Progenitor cell of endocrine pancreas (in vitro differentiated cells): ENCODE results near the gene EXOC5. TPM values are rescaled to one million over a fixed set of nuclear protein-coding genes. Genes with fewer than 3 reads are reported as not detected.

Experiments
- DNase-seq: peaks from one replicate; pipeline ENCODE4 v3.0.0; 2021; ENCODE audit warnings: low spot score; ENCODE audit not compliant: unreplicated experiment
- H3K27ac Mint-ChIP-seq: 2 replicates; pipeline ENCODE4 v1.8.0; 2021; ENCODE audit warnings: mild to moderate bottlenecking, moderate library complexity, mixed read lengths
- H3K27me3 Mint-ChIP-seq: 2 replicates; pipeline ENCODE4 v1.8.0; 2021; ENCODE audit warnings: mixed read lengths
- H3K36me3 Mint-ChIP-seq: 2 replicates; pipeline ENCODE4 v1.8.0; 2022; ENCODE audit warnings: mixed read lengths; ENCODE audit not compliant: insufficient read depth
- H3K4me1 Mint-ChIP-seq: 2 replicates; pipeline ENCODE4 v1.8.0; 2021; ENCODE audit warnings: low read depth, mixed read lengths
- H3K4me3 Mint-ChIP-seq: 2 replicates; pipeline ENCODE4 v1.8.0; 2021; ENCODE audit warnings: low read depth, mild to moderate bottlenecking, moderate library complexity, mixed read lengths
- H3K9me3 Mint-ChIP-seq: 2 replicates; pipeline ENCODE4 v1.8.0; 2021; ENCODE audit warnings: low read depth, mixed read lengths
- CTCF ChIP-seq: fragments of 200-600 bp; sonication (generic); IDR thresholded peaks from one replicate; pipeline ENCODE4 v1.5.0; 2021; ENCODE audit warnings: antibody characterized with exemption, mild to moderate bottlenecking; ENCODE audit not compliant: unreplicated experiment
- total RNA-seq: library from RNA; stranded (reverse); gene quantifications from 2 replicates; pipeline ENCODE4 v1.2.1, GENCODE V29; 2021

EXOC5 gene
- total RNA-seq, 1 donor from 2014 or later = 88.8 TPM

DNA sequence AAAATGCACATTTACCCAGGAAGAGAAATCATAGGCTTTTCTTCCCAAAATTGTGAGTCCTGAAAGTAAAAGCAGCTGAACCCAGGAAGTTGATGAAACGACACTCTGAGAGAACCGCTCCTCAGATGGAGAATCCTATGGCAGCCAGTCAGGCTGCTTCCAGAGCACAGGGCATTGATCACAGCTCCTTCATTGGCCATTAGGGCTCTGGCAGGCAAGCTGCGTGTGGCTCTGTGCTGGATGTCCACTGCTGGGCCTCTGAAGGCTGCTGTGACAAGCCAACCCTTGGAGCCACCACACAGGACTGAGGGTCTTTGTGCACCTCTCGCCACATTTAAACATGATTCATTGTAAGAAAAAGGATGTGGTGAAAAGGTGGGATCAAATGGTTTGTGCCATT, 89.4 kb downstream of the EXOC5 start:
- H3K27ac Mint-ChIP-seq = no peak overlapping the region
- H3K4me3 Mint-ChIP-seq = no peak overlapping the region
- DNase-seq = no peak
- no peaks in the 10 kb centered on the region for H3K4me1 Mint-ChIP-seq
- peaks cover 28% of the 10 kb centered on the region for H3K27me3 Mint-ChIP-seq
- H3K36me3 Mint-ChIP-seq = no peaks in the 10 kb centered on the region
- no peaks in the 10 kb centered on the region for H3K9me3 Mint-ChIP-seq
- no peak for TF ChIP-seq CTCF

DNA sequence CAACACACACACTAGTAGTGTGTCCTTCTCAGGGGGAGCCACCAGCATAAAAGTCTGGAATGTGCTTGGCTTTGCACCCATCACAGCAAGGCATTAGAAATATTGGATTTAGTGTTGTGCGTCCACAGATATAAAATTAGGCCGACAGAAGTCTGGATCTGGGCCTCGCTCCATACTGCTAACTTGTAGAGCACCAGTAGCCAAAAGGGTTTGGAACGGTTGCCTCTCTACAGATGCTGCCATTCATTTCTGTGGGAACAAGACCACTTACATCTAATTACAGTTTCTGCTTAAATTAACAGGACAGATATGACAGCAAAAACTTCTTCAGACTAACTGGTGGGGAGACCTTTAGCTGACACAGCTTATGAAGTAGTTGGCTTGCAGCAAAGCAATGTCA, 94.2 kb downstream of the EXOC5 start:
- Mint-ChIP-seq H3K9me3 (no peaks in the 10 kb centered on the region), H3K4me1 (no peaks in the 10 kb centered on the region), H3K4me3 (no peak overlapping the region), H3K27ac (no peak overlapping the region), H3K36me3 (no peaks in the 10 kb centered on the region), H3K27me3 (peaks cover 15% of the 10 kb centered on the region)
- DNase-seq = no peak
- TF ChIP-seq CTCF = no peak

DNA sequence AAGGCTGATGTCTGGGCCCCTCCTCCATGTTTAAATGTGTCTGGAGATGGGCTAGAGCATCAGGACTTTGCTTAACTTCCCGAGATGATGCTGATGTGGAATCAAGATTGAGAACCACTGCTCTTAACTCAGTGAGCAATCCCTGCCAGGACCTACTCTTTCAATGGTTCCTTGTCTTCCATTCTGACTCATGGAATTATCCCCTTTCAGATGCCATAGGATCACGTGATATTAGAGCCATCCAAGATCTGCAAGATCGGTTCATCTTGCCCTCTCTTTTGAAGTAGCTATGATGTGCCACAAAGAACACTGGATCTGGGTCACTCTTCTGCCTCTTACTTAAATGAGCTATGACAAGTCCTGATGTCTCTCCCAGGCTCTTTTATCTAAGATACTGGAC, 96.8 kb downstream of the EXOC5 start:
- no peak overlapping the region for H3K4me3 Mint-ChIP-seq
- H3K4me1 Mint-ChIP-seq = no peaks in the 10 kb centered on the region
- H3K27ac Mint-ChIP-seq = no peak overlapping the region
- no peaks in the 10 kb centered on the region for H3K36me3 Mint-ChIP-seq
- H3K27me3 Mint-ChIP-seq = peaks cover 6% of the 10 kb centered on the region
- no peak for DNase-seq
- no peaks in the 10 kb centered on the region for H3K9me3 Mint-ChIP-seq
- no peak for TF ChIP-seq CTCF

DNA sequence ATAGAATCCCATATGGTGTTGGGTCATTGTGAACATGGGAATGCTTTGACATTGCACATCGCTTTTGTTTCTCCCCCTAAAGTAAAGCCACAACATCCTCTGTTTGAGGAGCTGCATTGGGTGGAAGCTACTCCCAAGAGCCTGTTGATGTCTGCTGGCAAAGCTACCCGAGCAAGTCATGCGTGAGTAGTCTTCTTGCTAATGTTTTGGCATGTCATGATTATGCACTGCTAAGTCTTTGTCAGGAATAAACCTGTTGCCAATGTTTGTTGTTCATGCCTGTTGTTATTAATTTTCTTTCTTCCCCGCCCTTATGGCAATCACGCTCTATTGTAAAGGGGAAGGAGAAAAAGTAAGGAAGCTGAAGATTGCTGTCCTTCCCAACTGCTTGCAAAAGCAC, 97.3 kb downstream of the EXOC5 start:
- DNase-seq = no peak
- no peak for TF ChIP-seq CTCF
- Mint-ChIP-seq H3K36me3 (no peaks in the 10 kb centered on the region), H3K27ac (no peak overlapping the region), H3K9me3 (no peaks in the 10 kb centered on the region), H3K4me1 (no peaks in the 10 kb centered on the region), H3K4me3 (no peak overlapping the region), H3K27me3 (peaks cover 6% of the 10 kb centered on the region)

- no peak overlapping the region for H3K4me3 Mint-ChIP-seq
- no peaks in the 10 kb centered on the region for H3K36me3 Mint-ChIP-seq
- no peaks in the 10 kb centered on the region for H3K4me1 Mint-ChIP-seq
- peaks cover 3% of the 10 kb centered on the region for H3K27me3 Mint-ChIP-seq
- no peak for DNase-seq
- H3K27ac Mint-ChIP-seq = no peak overlapping the region
- no peaks in the 10 kb centered on the region for H3K9me3 Mint-ChIP-seq
- TF ChIP-seq CTCF = no peak
Measured at GRCh38 chr14:57169901-57170300, 98.8 kb downstream of the EXOC5 start.
